Middle frontal gyrus (tissue), 1 donor: ENCODE data around the gene CDH5.
A peak's percentile ranks its signal among the peaks of the same experiment; 100 is the strongest.

Source experiments
- DNase-seq: peaks from one replicate; pipeline ENCODE4 v3.0.0-alpha.2; 2015; ENCODE audit warnings: low spot score; ENCODE audit errors: extremely low spot score

The CDH5 gene

GRCh38 chr16:66354034-66354909, 12.2 kb upstream of the CDH5 start:
- DNase-seq, result no peak

- no peak for DNase-seq
Observed at GRCh38 chr16:66355526-66355925, 11.0 kb upstream of the CDH5 start.

GRCh38 chr16:66357523-66357928, 9.0 kb upstream of the CDH5 start:
- peak; percentile 54 for DNase-seq

DNA sequence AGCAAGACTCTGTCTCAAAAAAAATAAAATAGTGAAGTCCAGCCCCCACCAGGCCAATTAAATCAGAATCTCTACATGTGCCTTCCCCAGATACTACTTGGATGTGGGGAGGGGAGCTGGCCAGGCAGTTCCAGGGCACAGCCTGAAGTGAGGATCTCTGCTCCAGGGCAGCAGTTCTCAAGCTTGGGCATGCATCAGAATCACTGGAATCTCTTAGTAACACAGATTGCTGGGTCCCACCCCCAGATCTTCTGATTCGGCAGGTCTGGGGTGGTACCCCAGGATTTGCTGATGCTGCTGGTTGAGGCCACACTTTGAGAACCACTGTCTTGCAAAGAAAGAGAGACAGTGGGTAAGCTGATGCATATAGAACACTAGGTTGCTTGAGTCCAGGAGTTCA, 8.3 kb upstream of the CDH5 start:
- DNase-seq, result no peak

- DNase-seq, result no peak
Observed at GRCh38 chr16:66359012-66359411, 7.5 kb upstream of the CDH5 start.

- no peak for DNase-seq
Observed at GRCh38 chr16:66359811-66360608, 6.5 kb upstream of the CDH5 start.

DNA sequence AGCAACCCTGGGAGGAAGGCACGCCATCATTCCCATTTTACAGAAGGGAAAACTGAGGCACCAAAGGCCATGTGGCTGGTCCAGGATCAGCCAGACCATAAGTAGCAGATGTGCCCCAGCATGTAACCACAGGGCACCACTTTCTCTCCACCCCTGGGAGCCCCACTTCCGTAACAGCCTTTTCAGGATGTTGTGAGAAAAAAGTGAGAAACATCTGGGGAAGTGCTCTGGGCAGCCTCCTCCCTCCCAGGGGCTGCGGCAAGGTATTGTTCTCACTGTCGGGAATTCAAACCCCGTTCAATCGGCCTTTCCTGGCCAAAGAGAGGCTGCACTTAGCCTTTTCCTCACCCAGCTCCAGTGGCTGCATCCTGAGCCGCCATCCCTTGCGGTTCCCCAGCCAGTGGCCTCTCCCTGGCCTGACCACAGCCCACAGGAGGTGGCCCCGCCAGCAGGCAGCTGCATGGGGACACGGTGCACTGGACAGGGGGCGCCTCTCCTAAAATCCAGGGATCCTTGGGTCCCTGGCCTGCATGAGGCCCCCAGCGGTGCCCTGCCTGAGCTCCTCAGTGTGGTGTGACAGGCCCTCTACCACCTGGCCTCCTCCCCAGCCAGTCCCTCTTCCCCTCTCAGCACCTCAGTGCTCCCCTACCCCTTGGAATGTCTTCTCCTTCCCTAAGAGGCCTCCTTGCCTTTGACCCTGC, 5.7 kb upstream of the CDH5 start:
- no peak for DNase-seq

- DNase-seq, result no peak
Observed at GRCh38 chr16:66361604-66362135, 4.8 kb upstream of the CDH5 start.

DNA sequence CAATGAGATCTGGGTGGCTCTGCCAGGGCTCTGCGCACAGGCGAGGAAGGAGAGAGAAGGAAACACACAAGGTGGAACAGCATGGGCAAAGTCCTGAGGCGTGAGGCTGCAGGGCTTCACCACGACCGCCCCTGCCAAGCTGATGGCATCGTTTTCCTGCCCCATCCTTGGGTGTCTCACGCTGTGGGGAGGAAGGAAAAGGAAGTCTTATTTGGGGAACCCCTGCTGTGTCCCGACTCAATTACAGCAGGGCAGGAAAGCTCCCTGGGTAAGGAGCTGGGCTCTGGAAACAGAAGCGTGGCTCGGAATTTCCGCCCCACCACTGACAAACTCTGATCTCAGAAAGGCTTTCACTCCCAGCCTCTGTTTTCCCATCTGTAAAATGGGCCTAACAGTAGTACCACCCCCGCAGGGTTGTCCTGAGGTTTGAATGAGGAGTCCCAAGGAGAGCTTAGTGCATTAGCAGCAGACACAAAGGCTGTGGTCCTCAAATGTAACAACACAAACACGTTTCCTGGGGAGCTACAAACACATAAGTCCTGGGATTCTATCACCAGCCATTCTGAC, 3.2 kb upstream of the CDH5 start:
- no peak for DNase-seq

DNA sequence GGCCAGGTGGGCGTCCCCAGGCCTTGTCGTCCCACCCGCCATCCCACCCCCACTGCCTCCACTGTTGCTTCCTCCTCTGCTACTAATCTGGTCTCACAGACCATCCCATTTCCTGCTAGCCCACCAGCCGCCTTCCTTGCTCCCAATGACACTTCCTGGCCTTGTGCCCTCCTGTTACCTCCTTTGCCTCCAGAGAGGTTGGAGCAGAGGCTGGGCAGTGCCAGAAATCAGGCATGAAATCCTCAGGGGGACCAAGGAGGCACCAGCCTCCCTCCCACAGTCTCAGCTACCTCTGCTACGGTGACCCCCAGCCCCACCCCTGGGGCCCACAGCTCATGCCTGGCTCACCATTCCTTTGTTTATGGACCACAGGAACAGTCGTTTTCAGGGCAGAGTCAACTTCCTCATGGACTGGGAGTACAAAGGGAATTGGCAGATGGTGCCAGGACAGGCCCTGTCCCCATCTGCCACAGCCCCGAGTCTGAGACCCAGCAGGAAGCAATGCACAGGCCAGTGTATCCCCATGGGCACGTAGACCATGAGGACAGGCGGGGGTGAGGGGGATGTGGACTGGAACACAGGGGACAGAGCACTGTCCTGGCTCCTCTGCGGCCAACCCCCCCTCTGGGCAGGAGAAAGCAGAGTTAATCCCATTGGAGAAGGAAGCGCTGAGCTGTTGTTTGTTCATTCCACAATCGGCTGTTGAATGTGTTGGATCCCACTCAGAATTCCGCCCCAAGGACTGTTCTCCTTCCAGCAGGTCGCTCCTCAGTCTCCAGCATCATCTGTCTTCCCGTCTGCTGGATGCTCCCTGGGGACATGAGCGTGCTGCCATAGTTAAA, 2.2 kb upstream of the CDH5 start:
- DNase-seq, result no peak

DNA sequence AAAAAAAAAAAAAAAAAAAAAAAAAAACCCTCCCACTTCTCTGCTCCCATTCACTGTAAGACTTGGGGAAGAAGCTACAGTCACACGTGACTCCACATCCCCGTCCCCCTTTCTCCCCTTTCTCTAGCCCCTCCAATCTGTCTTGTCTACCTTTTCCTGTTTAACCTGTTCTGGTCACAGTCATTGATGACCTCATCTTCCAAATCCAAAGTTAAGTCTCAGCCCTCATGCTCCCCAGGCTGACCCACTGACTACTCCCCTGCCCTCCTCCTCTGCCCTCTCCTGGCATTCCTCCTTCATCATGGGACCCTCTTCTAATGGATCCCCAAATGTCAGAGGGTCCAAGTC, 1.6 kb upstream of the CDH5 start:
- no peak for DNase-seq

GRCh38 chr16:66365651-66366050, 840 bp upstream of the CDH5 start:
- DNase-seq, result no peak

DNA sequence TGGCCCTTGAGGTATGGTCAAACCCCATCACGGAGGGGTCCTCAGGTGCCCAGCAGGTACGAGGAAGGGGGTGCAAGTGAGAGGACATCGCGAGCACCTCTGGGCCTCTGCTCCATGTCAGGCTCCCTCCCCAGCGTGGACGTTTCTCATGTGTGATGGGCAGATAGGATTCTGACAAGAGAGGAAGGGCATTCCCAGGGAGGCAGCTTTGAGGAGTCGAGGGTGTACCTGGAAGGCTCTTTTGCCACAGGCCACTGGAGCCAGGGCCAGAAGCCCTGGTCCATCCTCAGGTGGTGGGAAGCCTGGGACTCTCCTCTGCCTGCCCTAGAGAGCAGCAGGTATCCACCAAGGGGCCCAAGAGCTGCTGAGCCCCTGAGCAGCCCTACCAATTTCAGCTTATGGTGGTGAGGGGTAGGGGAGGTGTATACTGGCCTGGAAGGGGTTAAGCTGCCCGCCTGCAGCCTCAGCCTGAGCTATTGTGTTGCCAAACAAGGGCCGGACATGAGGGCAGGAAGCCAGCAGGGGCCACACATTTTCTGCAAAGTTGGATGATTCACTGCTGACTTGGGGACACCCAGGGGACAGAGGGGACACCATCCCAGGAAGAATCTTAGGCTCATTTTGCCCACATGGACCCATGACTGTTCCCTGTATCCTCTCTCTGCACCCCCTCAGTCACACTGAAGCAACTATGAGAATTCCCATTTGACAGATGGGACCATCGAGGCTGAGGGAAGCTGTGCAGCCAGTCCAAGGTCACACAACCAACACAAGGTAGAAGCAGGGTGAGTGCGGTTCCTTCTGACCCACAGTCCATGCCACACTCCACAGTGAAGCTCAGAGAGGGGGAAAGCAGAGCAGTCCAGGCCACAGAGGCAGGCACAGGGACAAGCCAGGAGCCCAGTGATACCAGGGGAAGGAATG, 1.7 kb downstream of the CDH5 start:
- no peak for DNase-seq

DNA sequence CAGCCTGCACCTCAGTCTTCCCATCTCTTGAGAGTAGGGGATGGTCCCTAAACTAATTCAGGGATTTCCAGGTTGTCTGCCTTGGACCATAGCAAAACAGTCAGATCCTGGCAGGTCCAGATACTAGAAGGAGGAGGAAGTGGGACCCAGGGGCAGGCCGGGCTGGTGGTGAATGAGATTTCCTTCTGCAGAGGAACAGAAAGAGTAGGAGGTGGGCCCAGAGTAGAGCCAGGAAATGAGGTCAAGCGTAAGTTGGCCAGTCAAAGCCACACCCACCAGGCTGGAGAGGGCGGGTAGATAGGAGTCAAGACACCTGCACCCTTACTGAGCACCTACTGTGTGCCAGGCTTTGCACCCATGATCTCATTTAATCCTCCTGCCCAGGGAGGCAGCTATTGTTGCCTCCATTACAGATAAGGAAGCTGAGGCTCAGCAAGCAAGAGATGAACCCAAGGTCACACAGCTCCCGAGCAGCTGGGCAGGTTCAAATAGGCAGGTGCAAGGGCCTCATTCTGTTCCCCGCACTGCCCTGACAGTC, 2.6 kb downstream of the CDH5 start:
- DNase-seq, result no peak

GRCh38 chr16:66370786-66371684, 4.5 kb downstream of the CDH5 start:
- no peak for DNase-seq

- DNase-seq, result no peak
Observed at GRCh38 chr16:66372078-66372897, 5.8 kb downstream of the CDH5 start.

- DNase-seq, result no peak
Observed at GRCh38 chr16:66372898-66373155, 6.3 kb downstream of the CDH5 start.

GRCh38 chr16:66373667-66374066, 7.2 kb downstream of the CDH5 start:
- no peak for DNase-seq
